Muscle of leg (tissue), 16 donors: ENCODE data around the gene FAM180A. TPM values are rescaled to one million over a fixed set of nuclear protein-coding genes. Genes with fewer than 3 reads are reported as not detected.

Experiments
- DNase-seq: peaks from one replicate; pipeline ENCODE4 v3.0.0; 2013
- H3K27ac ChIP-seq: one replicate; pipeline ENCODE4 v1.5.1; 2013; ENCODE audit warnings: mild to moderate bottlenecking, low read length, control low read depth
- H3K27me3 ChIP-seq: one replicate; pipeline ENCODE4 v1.6.1; 2013; ENCODE audit warnings: low read length; ENCODE audit not compliant: control insufficient read depth, insufficient read depth
- H3K36me3 ChIP-seq: one replicate; pipeline ENCODE4 v1.6.1; 2013; ENCODE audit warnings: low read length; ENCODE audit not compliant: control insufficient read depth, insufficient read depth
- H3K4me1 ChIP-seq: one replicate; pipeline ENCODE4 v1.6.1; 2013; ENCODE audit warnings: low read length; ENCODE audit not compliant: control insufficient read depth, insufficient read depth
- H3K4me3 ChIP-seq: one replicate; pipeline ENCODE4 v1.5.1; 2013; ENCODE audit warnings: low read length, control low read depth
- H3K9me3 ChIP-seq: replicated peaks from 2 replicates; pipeline ENCODE4 v1.6.1; 2013; ENCODE audit warnings: low read depth, low read length; ENCODE audit not compliant: control insufficient read depth
- WGBS: methylation state at CpG from one replicate; pipeline ENCODE4 v1.1.5; 2013; ENCODE audit warnings: missing lambda C conversion rate; ENCODE audit not compliant: insufficient coverage; 5-methylcytosine and 5-hydroxymethylcytosine counted together
- long read RNA-seq, 11 donors: transcript quantifications; one replicate each; lab custom pipeline, GENCODE V29; 2026
- polyA plus RNA-seq, 8 donors: library from polyadenylated mRNA; unstranded; fragments of 120-200 nt; gene quantifications; one replicate each; pipeline versions ENCODE4 v1.2.1 to v1.2.3, GENCODE V29; 2013; ENCODE audit warnings: inconsistent platforms in 1 of 8, low replicate concordance in 1 of 8; ENCODE audit not compliant: insufficient read length in 8 of 8, insufficient read depth in 1 of 8
- total RNA-seq: library from RNA; stranded (reverse); fragments of 120-200 nt; gene quantifications from one replicate; pipeline ENCODE4 v1.2.4, GENCODE V29; 2013

FAM180A gene
- total RNA-seq (0.62 TPM), polyA plus RNA-seq (under 1 TPM in 7 of 8 donors, not detected in 1; 0.17 to 0.96 (median 0.33) TPM)
- long read RNA-seq, donor 1, result 0 reads
- long read RNA-seq, donor 2, result 0 reads
- long read RNA-seq, donor 3, result 0 reads
- long read RNA-seq, donor 4, result 0 reads
- long read RNA-seq, donor 5, result 0 reads
- long read RNA-seq, donor 6, result 0 reads
- long read RNA-seq, donor 7, result 0 reads
- long read RNA-seq, donor 8, result 0 reads
- long read RNA-seq, donor 9, result 0 reads
- long read RNA-seq, donor 10, result 0 reads
- long read RNA-seq, donor 11, result 0 reads

GRCh38 chr7:135748770-135749169, at the start of gene FAM180A:
TSS of gene FAM180A (minus strand) at chr7:135748813. CDS start at chr7:135748580, 233 bp downstream.
- Histone ChIP-seq H3K27ac (peak within 1 kb of the TSS; percentile 53), H3K4me1 (peaks cover 11% of the 10 kb centered on the region), H3K27me3 (peaks cover 3% of the 10 kb centered on the region), H3K4me3 (no peak within 1 kb of the TSS), H3K36me3 (no peaks in the 10 kb centered on the region), H3K9me3 (no peaks in the 10 kb centered on the region)
- peak; percentile 91 for DNase-seq
- 35% methylated on average over 10 of the region's 11 CpGs for WGBS

GRCh38 chr7:135798095-135798494, 49.5 kb upstream of the FAM180A start:
- no CpG with 5 or more reads among the region's 4 CpGs for WGBS
- Histone ChIP-seq H3K27ac (no peak overlapping the region), H3K36me3 (no peaks in the 10 kb centered on the region), H3K4me3 (no peak overlapping the region), H3K27me3 (peaks cover 10% of the 10 kb centered on the region), H3K9me3 (peaks cover 2% of the 10 kb centered on the region), H3K4me1 (peaks cover 5% of the 10 kb centered on the region)
- no peak for DNase-seq

GRCh38 chr7:135795846-135796570, 47.4 kb upstream of the FAM180A start:
- Histone ChIP-seq H3K27ac (no peak overlapping the region), H3K27me3 (peaks cover 10% of the 10 kb centered on the region), H3K4me1 (no peaks in the 10 kb centered on the region), H3K36me3 (no peaks in the 10 kb centered on the region), H3K9me3 (peaks cover 2% of the 10 kb centered on the region), H3K4me3 (no peak overlapping the region)
- WGBS, result no CpG with 5 or more reads among the region's 2 CpGs
- DNase-seq, result peak; percentile 41

- Histone ChIP-seq H3K27ac (no peak overlapping the region), H3K27me3 (peaks cover 5% of the 10 kb centered on the region), H3K9me3 (peaks cover 2% of the 10 kb centered on the region), H3K4me3 (no peak overlapping the region), H3K36me3 (no peaks in the 10 kb centered on the region), H3K4me1 (no peaks in the 10 kb centered on the region)
- no peak for DNase-seq
- no CpG with 5 or more reads among the region's 2 CpGs for WGBS
Observed at GRCh38 chr7:135793841-135794240, 45.2 kb upstream of the FAM180A start.

GRCh38 chr7:135792866-135793265, 44.3 kb upstream of the FAM180A start:
- no peak for DNase-seq
- no peak overlapping the region for H3K4me3 ChIP-seq
- no peaks in the 10 kb centered on the region for H3K36me3 ChIP-seq
- H3K27ac ChIP-seq, result no peak overlapping the region
- H3K9me3 ChIP-seq, result peaks cover 2% of the 10 kb centered on the region
- WGBS, result 79% methylated on average over 8 of the region's 9 CpGs
- H3K27me3 ChIP-seq, result peaks cover 2% of the 10 kb centered on the region
- H3K4me1 ChIP-seq, result no peaks in the 10 kb centered on the region

GRCh38 chr7:135792363-135792668, 43.7 kb upstream of the FAM180A start:
- DNase-seq, result peak; percentile 84
- Histone ChIP-seq H3K27me3 (peaks cover 2% of the 10 kb centered on the region), H3K4me1 (no peaks in the 10 kb centered on the region), H3K9me3 (peaks cover 2% of the 10 kb centered on the region), H3K4me3 (no peak overlapping the region), H3K36me3 (no peaks in the 10 kb centered on the region), H3K27ac (no peak overlapping the region)
- no CpG with 5 or more reads among the region's 4 CpGs for whole genome bisulfite sequencing

GRCh38 chr7:135791543-135792362, 43.1 kb upstream of the FAM180A start:
- Histone ChIP-seq H3K27ac (no peak overlapping the region), H3K9me3 (peaks cover 2% of the 10 kb centered on the region), H3K4me3 (no peak overlapping the region), H3K4me1 (no peaks in the 10 kb centered on the region), H3K27me3 (peaks cover 2% of the 10 kb centered on the region), H3K36me3 (no peaks in the 10 kb centered on the region)
- DNase-seq, result peak; percentile 44
- WGBS, result 48% methylated on average over 2 of the region's 7 CpGs

GRCh38 chr7:135790371-135790977, 41.9 kb upstream of the FAM180A start:
- no peak for DNase-seq
- no peaks in the 10 kb centered on the region for H3K4me1 ChIP-seq

GRCh38 chr7:135789956-135790355, 41.3 kb upstream of the FAM180A start:
- peaks cover 2% of the 10 kb centered on the region for H3K9me3 ChIP-seq
- H3K27ac ChIP-seq, result no peak overlapping the region
- no peak for DNase-seq
- no peaks in the 10 kb centered on the region for H3K36me3 ChIP-seq
- no peak overlapping the region for H3K4me3 ChIP-seq
- 47% methylated on average over 2 of the region's 3 CpGs for WGBS
- H3K4me1 ChIP-seq, result no peaks in the 10 kb centered on the region
- peaks cover 2% of the 10 kb centered on the region for H3K27me3 ChIP-seq

More at GRCh38 chr7:135790371-135790977, 41.9 kb upstream of the FAM180A start:
- WGBS, result 75% methylated on average over 7 of the region's 11 CpGs
- Histone ChIP-seq H3K9me3 (peaks cover 2% of the 10 kb centered on the region), H3K36me3 (no peaks in the 10 kb centered on the region), H3K27me3 (peaks cover 2% of the 10 kb centered on the region), H3K27ac (no peak overlapping the region), H3K4me3 (no peak overlapping the region)
